NCI-H2029 treated with DMSO at 0.1 percent for 48 hours (cell line): ENCODE measurements around the gene FUT8.

ENCODE experiments used
- DNase-seq: peaks from one replicate; lab custom pipeline; 2025; lab: John Stamatoyannopoulos, UW

The FUT8 gene

GRCh38 chr14:65774041-65774440 is 361.5 kb downstream of the FUT8 start:
- no peak for DNase-seq

- DNase-seq = no peak
These were observed 363.8 kb downstream of the FUT8 start for GRCh38 chr14:65776193-65776852.

- no peak for DNase-seq
These were observed 368.0 kb downstream of the FUT8 start for GRCh38 chr14:65780566-65780965.

- DNase-seq = no peak
These were observed 370.6 kb downstream of the FUT8 start for GRCh38 chr14:65783101-65783500.

- DNase-seq = no peak
These were observed 371.0 kb downstream of the FUT8 start for GRCh38 chr14:65783576-65783975.

GRCh38 chr14:65784574-65784973 is 372.0 kb downstream of the FUT8 start:
- DNase-seq = no peak

GRCh38 chr14:65787461-65787860 is 374.9 kb downstream of the FUT8 start:
- no peak for DNase-seq

- no peak for DNase-seq
These were observed 376.3 kb downstream of the FUT8 start for GRCh38 chr14:65788876-65789275.

- no peak for DNase-seq
These were observed 376.8 kb downstream of the FUT8 start for GRCh38 chr14:65789363-65789762.

- DNase-seq = no peak
These were observed 377.8 kb downstream of the FUT8 start for GRCh38 chr14:65790172-65790815.

- DNase-seq = no peak
These were observed 378.9 kb downstream of the FUT8 start for GRCh38 chr14:65791191-65791981.

- DNase-seq = no peak
These were observed 379.8 kb downstream of the FUT8 start for GRCh38 chr14:65792208-65792905.
